ENCODE data around the gene BRI3BP.
"Not testable (repeated sequence)": the region's sequence is repeated elsewhere in the genome, so short reads cannot be mapped to it uniquely, and the experiment has no call there.

The BRI3BP gene

DNA sequence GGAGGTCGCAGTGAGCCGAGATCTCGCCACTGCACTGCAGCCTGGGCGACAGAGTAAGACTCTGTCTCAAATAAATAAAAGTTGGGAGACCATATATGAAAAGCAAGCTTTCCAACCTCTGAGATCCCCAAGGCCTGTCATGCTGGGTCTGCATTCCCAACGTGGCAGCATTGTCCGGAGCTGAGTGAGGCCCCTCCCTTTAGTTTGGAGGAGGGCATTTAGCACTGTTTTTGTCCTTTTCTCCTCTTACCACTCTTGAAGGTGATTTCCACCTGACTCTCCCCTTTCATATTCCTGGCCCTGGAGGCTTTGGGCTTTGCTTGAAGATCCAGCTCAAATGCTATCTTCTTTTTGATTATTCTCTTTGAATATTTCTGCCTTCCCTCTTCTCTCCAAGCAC is 74.9 kb downstream of the BRI3BP start:
- DNase-seq (ENCODE audit: low read depth) = no peak

DNA sequence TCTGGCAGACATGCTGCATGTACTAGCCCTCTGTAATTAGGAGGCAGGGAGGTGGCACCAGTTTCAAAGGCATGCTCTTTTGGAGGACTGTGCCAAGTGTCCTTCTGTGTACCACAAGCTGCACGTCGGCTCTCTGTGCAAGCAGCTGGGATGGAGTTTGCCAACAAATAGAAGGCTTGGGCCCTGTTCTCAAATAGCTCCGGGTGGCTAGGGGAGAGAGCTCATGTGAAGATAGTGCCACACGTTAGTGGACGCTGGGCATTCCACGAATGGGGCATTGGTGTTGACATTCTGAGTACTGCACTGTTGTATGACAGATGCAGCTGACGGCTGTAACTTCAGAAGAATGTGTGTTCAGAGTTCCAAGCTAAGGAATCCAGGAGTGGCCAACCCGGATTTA is 76.2 kb downstream of the BRI3BP start:
- no peak for DNase-seq (ENCODE audit: low read depth)

DNA sequence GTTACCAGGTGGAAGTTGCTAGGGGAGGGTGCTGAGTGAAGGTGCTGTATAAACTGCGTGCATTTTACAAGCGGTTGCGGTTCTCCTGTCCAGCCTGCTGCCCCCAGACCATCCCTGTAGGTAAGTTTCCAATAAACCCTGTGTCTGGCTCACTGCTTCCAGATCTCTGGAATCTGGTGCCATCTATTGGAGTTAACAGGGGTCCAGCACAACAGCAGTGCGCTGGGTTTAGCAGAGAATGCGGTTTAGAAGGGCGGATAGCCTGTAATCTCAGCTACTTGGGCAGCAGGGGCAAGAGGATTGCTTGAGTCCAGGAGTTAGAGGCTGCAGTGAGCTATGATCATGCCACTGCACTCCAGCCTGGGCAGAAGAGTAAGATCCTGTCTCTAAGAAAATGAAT is 76.7 kb downstream of the BRI3BP start:
- DNase-seq (ENCODE audit: low read depth) = no peak

DNA sequence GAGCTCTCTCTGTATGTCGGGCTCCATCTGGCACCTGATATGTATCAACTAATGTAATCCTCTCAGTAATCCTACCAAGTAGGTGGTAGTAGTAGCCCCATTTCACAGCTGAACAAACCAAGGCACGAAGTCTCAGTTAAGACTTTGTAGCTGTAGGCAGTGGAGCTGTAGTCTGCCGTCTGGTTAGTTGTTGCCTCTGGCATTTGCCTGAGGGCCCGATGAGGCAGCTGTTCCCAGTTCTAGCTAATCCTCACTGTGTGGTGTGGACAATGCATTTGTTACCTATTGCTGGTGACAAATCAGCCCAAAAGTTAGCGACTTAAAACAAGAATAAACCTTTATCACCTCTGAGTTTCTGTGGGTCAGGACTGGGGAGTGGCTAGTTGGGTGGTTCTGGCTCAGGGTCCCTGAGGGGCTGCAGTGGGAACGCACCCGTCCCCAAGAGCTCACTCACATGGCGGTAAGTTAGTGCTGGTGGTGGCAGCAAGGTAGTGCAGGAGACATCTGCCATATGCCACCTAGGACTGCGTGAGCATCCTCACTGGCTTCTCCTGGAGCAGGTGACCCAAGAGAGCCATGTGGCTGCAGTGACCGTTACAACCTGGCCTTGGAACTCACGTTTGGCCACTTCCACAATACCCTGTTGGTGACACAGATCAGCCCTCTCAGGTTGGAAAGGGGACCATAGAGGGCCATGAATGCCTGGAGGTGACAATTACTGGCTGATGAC is 77.4 kb downstream of the BRI3BP start:
- no peak for DNase-seq (ENCODE audit: low read depth)

DNA sequence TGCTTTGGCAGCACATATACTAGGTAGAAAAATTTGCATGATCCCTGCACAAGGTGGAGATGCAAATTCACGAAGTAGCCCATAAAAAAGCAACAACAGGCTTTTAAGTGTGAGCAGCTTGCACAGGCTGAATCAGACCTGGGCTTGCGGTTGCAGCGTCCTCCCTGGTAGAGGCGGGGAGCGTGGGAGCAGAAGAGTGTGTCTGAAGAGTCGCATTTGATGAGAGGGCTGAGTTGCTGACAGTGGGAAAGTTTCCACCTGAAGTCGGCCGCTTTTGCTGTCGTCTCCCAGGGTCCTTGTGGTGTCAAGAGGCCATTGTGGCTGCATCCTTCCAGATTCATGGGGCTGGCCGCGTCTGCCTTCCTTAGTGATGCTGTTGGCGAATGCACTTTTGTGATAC is 78.0 kb downstream of the BRI3BP start:
- DNase-seq (ENCODE audit: low read depth) = no peak

DNA sequence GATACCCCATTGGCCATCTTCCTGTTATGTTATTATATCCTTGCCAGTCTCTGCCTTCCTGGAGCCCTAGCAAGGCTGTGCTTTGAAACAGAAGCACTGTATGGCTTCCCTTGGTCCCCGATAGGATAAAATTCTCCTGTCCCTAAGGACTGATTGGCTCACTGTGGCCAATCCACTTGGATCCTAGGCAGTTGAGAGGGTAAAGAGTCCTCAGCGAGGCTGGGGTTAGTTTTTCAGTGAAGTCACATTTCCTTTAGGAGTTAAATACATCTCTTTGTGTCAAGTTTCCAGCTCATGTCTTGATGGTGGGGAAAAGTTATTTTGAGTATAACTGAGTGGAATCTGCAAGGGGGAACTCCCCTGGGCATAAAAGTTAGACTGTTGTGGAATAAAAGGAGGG is 79.1 kb downstream of the BRI3BP start:
- DNase-seq (ENCODE audit: low read depth) = no peak

DNA sequence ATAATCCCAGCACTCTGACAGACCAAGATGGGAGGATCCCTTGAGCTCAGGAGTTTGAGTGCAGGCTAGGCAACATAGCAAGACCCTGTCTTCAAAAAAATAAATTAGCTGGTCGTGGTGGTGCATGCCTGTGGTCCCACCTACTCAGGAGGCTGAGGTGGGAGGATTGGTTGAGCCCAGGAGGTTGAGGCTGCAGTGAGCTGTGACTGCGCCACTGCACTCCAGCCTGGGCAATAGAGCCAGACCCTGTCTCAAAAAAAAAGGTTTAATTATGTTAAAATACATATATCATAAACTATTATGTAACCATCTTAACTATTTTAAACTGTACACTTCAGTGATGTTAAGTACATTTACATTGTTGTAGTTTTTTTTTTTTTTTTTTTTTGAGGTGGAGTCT is 80.8 kb downstream of the BRI3BP start:
- not testable (repeated sequence) for DNase-seq (ENCODE audit: low read depth)

DNA sequence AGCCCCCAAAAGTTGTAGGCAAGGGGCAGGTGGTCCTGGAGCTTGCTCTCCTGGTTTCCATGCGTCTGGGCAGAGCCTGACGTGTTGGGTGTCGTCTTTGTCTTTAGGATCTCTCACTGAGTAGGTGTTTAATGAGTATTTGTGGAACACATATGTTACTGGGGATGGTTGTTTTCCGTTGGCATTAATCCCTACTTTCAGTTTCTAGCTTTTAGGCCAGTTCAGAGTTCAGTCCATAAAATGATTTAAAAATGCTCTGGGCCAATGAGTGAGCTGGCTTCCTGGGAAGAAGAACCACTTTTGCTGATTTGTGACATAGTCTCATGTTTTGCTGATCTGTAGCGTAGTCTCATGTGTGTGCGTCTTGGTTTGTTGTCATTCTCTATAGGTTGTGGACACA is 82.7 kb downstream of the BRI3BP start:
- no peak for DNase-seq (ENCODE audit: low read depth)

DNA sequence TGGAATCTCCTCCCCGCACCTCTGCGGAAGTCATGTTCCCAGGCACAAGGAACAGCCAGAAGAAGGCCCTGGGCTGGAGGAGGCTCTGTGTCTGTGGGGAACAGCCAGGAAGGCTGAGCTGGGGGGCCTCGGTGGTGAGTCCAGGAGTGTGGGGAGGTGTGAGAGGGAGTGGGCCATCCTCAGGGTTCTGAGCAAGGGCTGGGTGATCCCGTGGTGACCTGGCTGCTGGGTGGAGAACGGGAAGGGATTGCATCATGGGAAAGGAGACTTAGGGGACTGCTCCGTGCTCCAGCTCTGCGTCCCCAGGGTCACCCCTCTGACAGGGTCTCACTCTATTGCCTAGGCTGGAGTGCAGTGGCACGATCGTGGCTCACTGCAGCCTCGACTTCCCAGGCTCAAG is 85.6 kb downstream of the BRI3BP start:
- no peak for DNase-seq (ENCODE audit: low read depth)

DNA sequence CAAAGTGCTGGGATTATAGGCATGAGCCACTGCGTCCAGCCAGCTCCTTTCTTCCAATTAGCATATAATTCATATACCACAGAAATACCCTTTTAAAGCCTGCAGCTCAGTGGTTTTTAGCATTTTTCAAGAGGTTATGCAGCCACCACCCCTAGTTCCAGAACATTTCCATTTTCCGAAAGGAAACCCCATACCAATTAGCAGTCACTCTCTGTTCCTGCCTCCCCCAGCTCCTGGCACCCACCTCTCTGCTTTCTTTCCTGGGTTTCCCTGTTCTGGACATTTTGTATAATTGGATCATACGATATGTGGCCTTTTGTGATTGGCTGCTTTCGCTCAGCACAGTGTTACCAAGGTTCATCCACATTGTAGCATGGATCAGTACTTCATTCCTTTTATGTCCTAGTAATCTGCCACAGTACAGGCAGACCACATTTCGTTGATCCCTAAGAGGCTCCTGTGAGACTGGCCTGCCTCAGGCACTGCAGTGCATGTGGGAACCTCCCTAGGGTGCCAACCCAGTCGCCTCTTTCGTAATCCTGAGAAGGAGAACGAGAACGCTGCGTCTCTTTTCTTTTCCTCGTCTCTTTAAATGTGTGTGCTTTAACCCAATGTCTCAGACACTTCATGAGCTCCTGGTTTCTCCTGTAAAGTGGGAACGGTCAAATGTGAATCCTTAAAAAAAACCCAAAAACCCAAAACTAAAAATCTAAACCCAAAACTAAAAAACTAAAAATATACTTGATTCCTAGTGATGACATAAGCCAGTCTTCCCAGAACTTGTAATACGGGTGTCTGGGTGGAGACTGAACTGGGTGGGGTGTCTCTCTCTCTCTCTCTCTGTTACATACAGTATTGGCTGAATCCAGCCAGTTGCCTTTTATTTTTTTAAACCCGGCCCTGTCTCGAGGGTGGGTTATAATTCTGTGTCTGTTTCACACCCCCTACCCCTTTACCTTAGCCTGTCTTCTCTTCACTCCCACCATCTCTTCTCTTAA is 86.5 kb downstream of the BRI3BP start:
- no peak for DNase-seq (ENCODE audit: low read depth)
